ENCODE measurements around the gene TFPI.

DNA sequence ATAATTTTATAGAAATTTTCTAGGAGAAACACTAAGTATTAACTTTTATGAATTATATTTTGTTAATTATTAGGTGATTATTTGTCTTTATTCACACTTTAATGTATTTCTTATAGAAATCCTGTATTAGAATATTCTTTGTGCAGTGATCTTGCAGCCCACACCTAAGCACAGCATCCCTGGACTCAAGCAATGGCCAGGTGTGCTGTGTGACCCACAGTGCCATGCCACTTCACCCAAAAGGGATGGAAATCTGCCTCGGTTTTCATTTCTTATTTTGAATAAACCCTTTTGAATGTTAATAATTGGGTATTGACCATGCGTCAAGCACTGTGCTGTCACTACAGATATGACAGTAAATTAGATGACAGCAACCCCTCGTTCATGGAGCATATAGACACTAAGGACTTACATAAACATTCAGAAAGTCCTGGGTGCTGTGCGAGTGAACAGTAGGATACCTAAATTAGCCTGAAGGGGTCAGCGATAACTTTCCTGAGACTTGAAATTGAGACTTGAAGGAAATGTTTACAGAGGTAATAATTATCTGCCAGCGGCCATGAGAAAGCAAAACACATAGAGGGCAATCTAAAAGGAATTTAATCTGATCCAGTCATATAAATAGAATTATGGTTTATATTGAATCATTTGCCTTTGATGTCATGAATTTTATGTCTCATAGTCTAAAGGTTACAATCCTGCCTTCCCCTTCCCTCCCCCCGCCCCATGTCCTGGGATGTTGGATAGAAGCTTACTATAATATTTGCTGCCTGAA lies 53.5 kb downstream of the TFPI start:
- TF ChIP-seq, protein P1, sequence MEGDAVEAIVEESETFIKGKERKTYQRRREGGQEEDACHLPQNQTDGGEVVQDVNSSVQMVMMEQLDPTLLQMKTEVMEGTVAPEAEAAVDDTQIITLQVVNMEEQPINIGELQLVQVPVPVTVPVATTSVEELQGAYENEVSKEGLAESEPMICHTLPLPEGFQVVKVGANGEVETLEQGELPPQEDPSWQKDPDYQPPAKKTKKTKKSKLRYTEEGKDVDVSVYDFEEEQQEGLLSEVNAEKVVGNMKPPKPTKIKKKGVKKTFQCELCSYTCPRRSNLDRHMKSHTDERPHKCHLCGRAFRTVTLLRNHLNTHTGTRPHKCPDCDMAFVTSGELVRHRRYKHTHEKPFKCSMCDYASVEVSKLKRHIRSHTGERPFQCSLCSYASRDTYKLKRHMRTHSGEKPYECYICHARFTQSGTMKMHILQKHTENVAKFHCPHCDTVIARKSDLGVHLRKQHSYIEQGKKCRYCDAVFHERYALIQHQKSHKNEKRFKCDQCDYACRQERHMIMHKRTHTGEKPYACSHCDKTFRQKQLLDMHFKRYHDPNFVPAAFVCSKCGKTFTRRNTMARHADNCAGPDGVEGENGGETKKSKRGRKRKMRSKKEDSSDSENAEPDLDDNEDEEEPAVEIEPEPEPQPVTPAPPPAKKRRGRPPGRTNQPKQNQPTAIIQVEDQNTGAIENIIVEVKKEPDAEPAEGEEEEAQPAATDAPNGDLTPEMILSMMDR (conservative IDR thresholded peaks at IDR 0.05 in 1 of 2, IDR thresholded peaks at IDR 0.05 in 1 of 2; ENCODE audit: low read depth in 1 of 2, low read length in 2 of 2), result peak; percentile 33 to 45
- no peak for TF ChIP-seq EZH2 (IDR thresholded peaks at IDR 0.05; ENCODE audit: low read length, missing control alignments)

Measured in fibroblast of lung (primary cell).